ENCODE measurements around the gene C1orf105.
A peak's percentile ranks its signal among the peaks of the same experiment; 100 is the strongest.

Gene C1orf105

DNA sequence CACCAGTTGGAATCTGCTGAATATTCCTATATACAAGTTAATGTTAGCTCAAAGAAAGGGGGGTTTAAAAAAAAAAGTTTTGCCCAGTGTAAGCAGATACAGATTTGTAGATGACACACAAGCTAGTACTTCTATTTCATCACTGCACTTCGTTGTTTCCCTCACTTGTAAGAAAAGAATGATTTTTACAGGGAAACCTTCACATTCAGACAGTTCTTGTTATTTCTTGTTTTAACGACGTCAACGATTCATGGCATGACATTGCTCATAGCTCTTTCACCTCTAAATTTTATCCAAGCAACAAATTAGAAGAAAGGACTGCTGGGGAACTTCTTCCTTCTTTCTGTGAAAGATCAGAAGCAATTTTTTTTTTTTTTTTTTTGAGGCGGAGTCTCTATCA lies 25.7 kb upstream of the C1orf105 start:
- H3K4me3 ChIP-seq (ENCODE audit: low read depth, low read length), result peak overlapping the region; percentile 33; the same call in 1 of the 2 replicates
- no peak for DNase-seq (ENCODE audit: low read depth)
- TF ChIP-seq, protein P1, sequence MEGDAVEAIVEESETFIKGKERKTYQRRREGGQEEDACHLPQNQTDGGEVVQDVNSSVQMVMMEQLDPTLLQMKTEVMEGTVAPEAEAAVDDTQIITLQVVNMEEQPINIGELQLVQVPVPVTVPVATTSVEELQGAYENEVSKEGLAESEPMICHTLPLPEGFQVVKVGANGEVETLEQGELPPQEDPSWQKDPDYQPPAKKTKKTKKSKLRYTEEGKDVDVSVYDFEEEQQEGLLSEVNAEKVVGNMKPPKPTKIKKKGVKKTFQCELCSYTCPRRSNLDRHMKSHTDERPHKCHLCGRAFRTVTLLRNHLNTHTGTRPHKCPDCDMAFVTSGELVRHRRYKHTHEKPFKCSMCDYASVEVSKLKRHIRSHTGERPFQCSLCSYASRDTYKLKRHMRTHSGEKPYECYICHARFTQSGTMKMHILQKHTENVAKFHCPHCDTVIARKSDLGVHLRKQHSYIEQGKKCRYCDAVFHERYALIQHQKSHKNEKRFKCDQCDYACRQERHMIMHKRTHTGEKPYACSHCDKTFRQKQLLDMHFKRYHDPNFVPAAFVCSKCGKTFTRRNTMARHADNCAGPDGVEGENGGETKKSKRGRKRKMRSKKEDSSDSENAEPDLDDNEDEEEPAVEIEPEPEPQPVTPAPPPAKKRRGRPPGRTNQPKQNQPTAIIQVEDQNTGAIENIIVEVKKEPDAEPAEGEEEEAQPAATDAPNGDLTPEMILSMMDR (IDR thresholded peaks at IDR 0.05; ENCODE audit: insufficient read depth, low read depth, low read length, missing control alignments), result no peak

DNA sequence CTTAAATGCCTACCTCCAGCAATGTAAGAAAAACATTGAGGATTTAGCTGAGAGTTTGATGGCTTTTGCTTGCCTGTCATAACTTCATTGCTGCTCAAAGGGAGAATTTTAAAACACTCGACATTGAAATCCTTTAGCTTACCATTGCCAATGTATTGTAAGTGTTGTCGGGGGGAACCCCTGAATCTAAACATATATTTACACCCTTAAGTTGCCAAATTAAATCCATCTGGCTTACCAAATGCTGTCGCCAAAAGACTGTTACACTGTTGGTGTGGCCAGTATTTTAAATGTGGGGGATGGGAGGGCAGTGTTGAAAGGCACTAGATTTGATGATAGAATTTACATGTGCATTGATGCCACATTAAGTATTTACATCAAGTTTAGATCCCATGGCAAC lies 24.9 kb upstream of the C1orf105 start:
- DNase-seq (ENCODE audit: low read depth), result no peak
- no peak overlapping the region for H3K4me3 ChIP-seq (ENCODE audit: low read depth, low read length)
- TF ChIP-seq, protein P1 (IDR thresholded peaks at IDR 0.05; ENCODE audit: insufficient read depth, low read depth, low read length, missing control alignments), result no peak

- DNase-seq (ENCODE audit: low read depth), result peak; percentile 82
- H3K4me3 ChIP-seq (ENCODE audit: low read depth, low read length), result peak overlapping the region; percentile 12; the same call in 1 of the 2 replicates
- TF ChIP-seq, protein P1 (IDR thresholded peaks at IDR 0.05; ENCODE audit: insufficient read depth, low read depth, low read length, missing control alignments), result no peak
Measured at GRCh38 chr1:172397221-172397620, 23.3 kb upstream of the C1orf105 start.

DNA sequence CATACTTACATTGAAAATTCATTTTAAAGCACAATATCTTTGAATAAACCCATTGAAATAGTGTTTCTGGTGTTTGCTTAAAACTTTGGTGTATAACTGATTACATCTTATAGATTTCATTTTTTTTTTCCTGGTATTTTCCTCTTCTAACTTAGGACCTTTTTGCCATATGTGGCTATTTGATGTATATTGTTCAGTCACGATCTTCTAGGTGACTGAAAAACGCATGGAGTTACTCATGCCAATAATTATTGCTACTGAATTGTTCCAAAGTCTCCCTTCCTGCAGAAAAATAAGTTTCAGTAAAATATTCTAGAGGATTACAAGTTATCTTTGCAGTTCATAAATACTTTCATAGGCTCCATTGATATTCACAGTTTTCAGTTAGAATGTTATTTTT lies 22.9 kb upstream of the C1orf105 start:
- no peak overlapping the region for H3K4me3 ChIP-seq (ENCODE audit: low read depth, low read length)
- TF ChIP-seq, protein P1 (IDR thresholded peaks at IDR 0.05; ENCODE audit: insufficient read depth, low read depth, low read length, missing control alignments), result no peak
- DNase-seq (ENCODE audit: low read depth), result no peak

- peak; percentile 59 for DNase-seq (ENCODE audit: low read depth)
- H3K4me3 ChIP-seq (ENCODE audit: low read depth, low read length), result no peak overlapping the region
- TF ChIP-seq, protein P1 (IDR thresholded peaks at IDR 0.05; ENCODE audit: insufficient read depth, low read depth, low read length, missing control alignments), result no peak
Measured at GRCh38 chr1:172398193-172398592, 22.3 kb upstream of the C1orf105 start.

- TF ChIP-seq, protein P1 (IDR thresholded peaks at IDR 0.05; ENCODE audit: insufficient read depth, low read depth, low read length, missing control alignments), result peak; percentile 28
- DNase-seq (ENCODE audit: low read depth), result peak; percentile 82
- H3K4me3 ChIP-seq (ENCODE audit: low read depth, low read length), result peak overlapping the region; percentile 19
Measured at GRCh38 chr1:172398970-172399755, 21.3 kb upstream of the C1orf105 start.

Data from GM12865 (cell line).